DOHH2 (cell line): Measurements from ENCODE around the gene NHSL2.

Experiments used
- EZH2phosphoT487 ChIP-seq: fragments of 200-600 bp; sonication (generic); IDR thresholded peaks from 2 replicates; pipeline ENCODE4 v1.6.1; 2017; ENCODE audit warnings: borderline replicate concordance, mild to moderate bottlenecking, antibody characterized with exemption, low read length, moderate library complexity, mixed read lengths
- TF ChIP-seq, protein P1 (sequence below): fragments of 200-600 bp; sonication (generic); IDR thresholded peaks from one replicate; pipeline ENCODE4 v1.5.1; 2014; ENCODE audit warnings: antibody characterized with exemption, mild to moderate bottlenecking, low read depth, low read length; ENCODE audit not compliant: poor library complexity, severe bottlenecking

DNA sequence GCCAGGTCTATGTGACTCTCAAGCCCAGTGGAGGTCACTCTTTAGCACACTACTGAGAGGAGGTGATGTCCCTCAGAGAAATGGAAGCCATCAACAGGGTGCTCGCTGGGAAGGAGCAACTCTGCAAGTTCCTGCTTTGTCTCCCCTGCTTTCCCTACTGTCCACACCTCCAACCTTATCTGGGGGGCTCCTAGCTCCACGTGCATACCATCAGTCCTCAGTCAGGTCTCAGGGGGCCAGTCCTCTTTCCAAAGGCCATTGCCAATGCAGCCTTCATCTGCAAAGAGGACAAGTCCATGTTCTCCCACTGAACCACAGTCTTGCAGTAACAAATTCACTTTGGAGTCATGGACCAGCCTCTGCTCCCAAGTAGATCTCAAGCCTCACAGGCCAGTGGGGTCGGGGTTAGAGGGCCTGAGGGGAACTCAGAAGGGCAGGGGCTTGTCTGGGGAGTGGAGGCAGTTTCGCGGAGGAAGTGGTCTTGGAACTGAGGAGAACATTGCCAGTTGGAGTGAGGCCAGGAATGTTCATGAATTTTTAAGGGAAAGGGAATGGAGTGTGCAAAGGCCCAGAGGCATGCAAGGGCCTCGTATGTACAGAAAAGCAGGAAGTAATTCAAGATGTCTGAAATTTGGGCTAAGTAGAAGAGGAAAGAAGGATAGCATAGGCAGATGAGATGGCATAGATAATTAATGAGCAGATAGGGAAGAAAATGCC is 212.1 kb downstream of the NHSL2 start:
- TF ChIP-seq, protein P1, sequence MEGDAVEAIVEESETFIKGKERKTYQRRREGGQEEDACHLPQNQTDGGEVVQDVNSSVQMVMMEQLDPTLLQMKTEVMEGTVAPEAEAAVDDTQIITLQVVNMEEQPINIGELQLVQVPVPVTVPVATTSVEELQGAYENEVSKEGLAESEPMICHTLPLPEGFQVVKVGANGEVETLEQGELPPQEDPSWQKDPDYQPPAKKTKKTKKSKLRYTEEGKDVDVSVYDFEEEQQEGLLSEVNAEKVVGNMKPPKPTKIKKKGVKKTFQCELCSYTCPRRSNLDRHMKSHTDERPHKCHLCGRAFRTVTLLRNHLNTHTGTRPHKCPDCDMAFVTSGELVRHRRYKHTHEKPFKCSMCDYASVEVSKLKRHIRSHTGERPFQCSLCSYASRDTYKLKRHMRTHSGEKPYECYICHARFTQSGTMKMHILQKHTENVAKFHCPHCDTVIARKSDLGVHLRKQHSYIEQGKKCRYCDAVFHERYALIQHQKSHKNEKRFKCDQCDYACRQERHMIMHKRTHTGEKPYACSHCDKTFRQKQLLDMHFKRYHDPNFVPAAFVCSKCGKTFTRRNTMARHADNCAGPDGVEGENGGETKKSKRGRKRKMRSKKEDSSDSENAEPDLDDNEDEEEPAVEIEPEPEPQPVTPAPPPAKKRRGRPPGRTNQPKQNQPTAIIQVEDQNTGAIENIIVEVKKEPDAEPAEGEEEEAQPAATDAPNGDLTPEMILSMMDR = no peak
- no peak for TF ChIP-seq EZH2phosphoT487
